ENCODE results near the gene TPSD1. TPM values are rescaled to one million over a fixed set of nuclear protein-coding genes. Genes with fewer than 3 reads are reported as not detected.

Gene TPSD1
- total RNA-seq, 1 donor from 2014 or later = not detected

- no peak overlapping the region for H3K27ac Mint-ChIP-seq (ENCODE audit: unreplicated experiment)
- H3K9ac ChIP-seq (ENCODE audit: low read length) = no peak overlapping the region
- H3K4me3 Mint-ChIP-seq (ENCODE audit: unreplicated experiment) = no peak overlapping the region
- no peaks in the 10 kb centered on the region for H4K20me1 ChIP-seq (ENCODE audit: insufficient read depth, low read length)
- TF ChIP-seq CTCF (IDR thresholded peaks at IDR 0.05; ENCODE audit: insufficient read depth, low read depth, low read length) (no peak), EZH2 (IDR thresholded peaks at IDR 0.05; ENCODE audit: insufficient read depth, low read length) (no peak)
- H3K4me3 ChIP-seq (ENCODE audit: insufficient read depth, low read depth, low read length) = no peak overlapping the region
- peaks cover 27% of the 10 kb centered on the region for H3K27me3 ChIP-seq (ENCODE audit: insufficient read depth, low read length)
- no peaks in the 10 kb centered on the region for H3K9me3 ChIP-seq (ENCODE audit: insufficient read depth, low read depth, low read length)
- no peaks in the 10 kb centered on the region for H3K36me3 ChIP-seq (ENCODE audit: insufficient read depth, low read length)
- H3K4me2 ChIP-seq (ENCODE audit: low read length) = no peak overlapping the region
- DNase-seq (ENCODE audit: low read depth) (no peak), FAIRE-seq (no peak)
- H3K36me3 Mint-ChIP-seq (ENCODE audit: low read depth, unreplicated experiment) = no peaks in the 10 kb centered on the region
- peaks cover 43% of the 10 kb centered on the region for H3K27me3 Mint-ChIP-seq (ENCODE audit: low read depth, unreplicated experiment)
- peaks cover 2% of the 10 kb centered on the region for H3K9me3 Mint-ChIP-seq (ENCODE audit: unreplicated experiment)
- H2AFZ ChIP-seq (ENCODE audit: low read depth, low read length) = no peak overlapping the region
- no peaks in the 10 kb centered on the region for H3K4me1 ChIP-seq (ENCODE audit: insufficient read depth, low read length)
- no peaks in the 10 kb centered on the region for H3K79me2 ChIP-seq (ENCODE audit: insufficient read depth, low read length)
- no peak overlapping the region for H3K27ac ChIP-seq (ENCODE audit: low read depth, low read length)
- peaks cover 4% of the 10 kb centered on the region for H3K4me1 Mint-ChIP-seq (ENCODE audit: low read depth, unreplicated experiment)
These were observed 33.1 kb downstream of the TPSD1 start for GRCh38 chr16:1288813-1289476.

- no peak overlapping the region for H2AFZ ChIP-seq (ENCODE audit: low read depth, low read length)
- TF ChIP-seq EZH2 (IDR thresholded peaks at IDR 0.05; ENCODE audit: insufficient read depth, low read length) (no peak), CTCF (IDR thresholded peaks at IDR 0.05; ENCODE audit: insufficient read depth, low read depth, low read length) (no peak)
- Mint-ChIP-seq H3K36me3 (ENCODE audit: low read depth, unreplicated experiment) (no peaks in the 10 kb centered on the region), H3K4me1 (ENCODE audit: low read depth, unreplicated experiment) (peaks cover 4% of the 10 kb centered on the region), H3K9me3 (ENCODE audit: unreplicated experiment) (peaks cover 2% of the 10 kb centered on the region), H3K27me3 (ENCODE audit: low read depth, unreplicated experiment) (peaks cover 43% of the 10 kb centered on the region), H3K4me3 (ENCODE audit: unreplicated experiment) (no peak overlapping the region), H3K27ac (ENCODE audit: unreplicated experiment) (no peak overlapping the region)
- FAIRE-seq (no peak), DNase-seq (ENCODE audit: low read depth) (no peak)
- H3K27ac ChIP-seq (ENCODE audit: low read depth, low read length) = no peak overlapping the region
- H3K9me3 ChIP-seq (ENCODE audit: insufficient read depth, low read depth, low read length) = no peaks in the 10 kb centered on the region
- H3K4me1 ChIP-seq (ENCODE audit: insufficient read depth, low read length) = no peaks in the 10 kb centered on the region
- H3K4me2 ChIP-seq (ENCODE audit: low read length) = no peak overlapping the region
- H3K27me3 ChIP-seq (ENCODE audit: insufficient read depth, low read length) = peaks cover 27% of the 10 kb centered on the region
- H3K4me3 ChIP-seq (ENCODE audit: insufficient read depth, low read depth, low read length) = no peak overlapping the region
- H3K36me3 ChIP-seq (ENCODE audit: insufficient read depth, low read length) = no peaks in the 10 kb centered on the region
- H3K9ac ChIP-seq (ENCODE audit: low read length) = no peak overlapping the region
- no peaks in the 10 kb centered on the region for H4K20me1 ChIP-seq (ENCODE audit: insufficient read depth, low read length)
- no peaks in the 10 kb centered on the region for H3K79me2 ChIP-seq (ENCODE audit: insufficient read depth, low read length)
These were observed 33.6 kb downstream of the TPSD1 start for GRCh38 chr16:1289477-1289866.

- peaks cover 27% of the 10 kb centered on the region for H3K27me3 ChIP-seq (ENCODE audit: insufficient read depth, low read length)
- TF ChIP-seq CTCF (IDR thresholded peaks at IDR 0.05; ENCODE audit: insufficient read depth, low read depth, low read length) = no peak
- no peak for TF ChIP-seq EZH2 (IDR thresholded peaks at IDR 0.05; ENCODE audit: insufficient read depth, low read length)
- peaks cover 4% of the 10 kb centered on the region for H3K4me1 Mint-ChIP-seq (ENCODE audit: low read depth, unreplicated experiment)
These were observed 34.2 kb downstream of the TPSD1 start for GRCh38 chr16:1290063-1290501.

More at GRCh38 chr16:1290063-1290501, 34.2 kb downstream of the TPSD1 start:
- no peaks in the 10 kb centered on the region for H3K36me3 ChIP-seq (ENCODE audit: insufficient read depth, low read length)
- H3K9me3 ChIP-seq (ENCODE audit: insufficient read depth, low read depth, low read length) = no peaks in the 10 kb centered on the region
- H3K27ac ChIP-seq (ENCODE audit: low read depth, low read length) = no peak overlapping the region
- no peak overlapping the region for H3K4me2 ChIP-seq (ENCODE audit: low read length)
- FAIRE-seq = no peak
- no peak for DNase-seq (ENCODE audit: low read depth)
- H2AFZ ChIP-seq (ENCODE audit: low read depth, low read length) = no peak overlapping the region
- H3K4me3 Mint-ChIP-seq (ENCODE audit: unreplicated experiment) = no peak overlapping the region
- H3K27me3 Mint-ChIP-seq (ENCODE audit: low read depth, unreplicated experiment) = peaks cover 43% of the 10 kb centered on the region
- H3K27ac Mint-ChIP-seq (ENCODE audit: unreplicated experiment) = no peak overlapping the region
- no peaks in the 10 kb centered on the region for H3K36me3 Mint-ChIP-seq (ENCODE audit: low read depth, unreplicated experiment)
- peaks cover 2% of the 10 kb centered on the region for H3K9me3 Mint-ChIP-seq (ENCODE audit: unreplicated experiment)
- no peaks in the 10 kb centered on the region for H4K20me1 ChIP-seq (ENCODE audit: insufficient read depth, low read length)
- H3K4me3 ChIP-seq (ENCODE audit: insufficient read depth, low read depth, low read length) = no peak overlapping the region
- H3K4me1 ChIP-seq (ENCODE audit: insufficient read depth, low read length) = no peaks in the 10 kb centered on the region
- H3K79me2 ChIP-seq (ENCODE audit: insufficient read depth, low read length) = no peaks in the 10 kb centered on the region
- H3K9ac ChIP-seq (ENCODE audit: low read length) = no peak overlapping the region

All from astrocyte (in vitro differentiated cells and primary cell).